Measurements from ENCODE around the gene SEPTIN6. TPM values are rescaled to one million over a fixed set of nuclear protein-coding genes. Genes with fewer than 3 reads are reported as not detected.

SEPTIN6 gene
- total RNA-seq = 10 to 100 TPM in 5 of 7 donors, 1 to 10 TPM in 2; 4.6 to 19.3 (median 13.5) TPM
- polyA plus RNA-seq = 10 to 100 TPM in 1 of 2 donors, 1 to 10 TPM in 1; 6.6 to 37.9 TPM
- long read RNA-seq, donor 1, full-length matches to known transcripts = 68 of 104 reads
- long read RNA-seq, donor 1, partial matches to known transcripts = 29 of 104 reads
- long read RNA-seq, donor 1, other reads (novel, unspliced or antisense) = 7 of 104 reads
- long read RNA-seq, donor 2, full-length matches to known transcripts = 9 of 16 reads
- long read RNA-seq, donor 2, partial matches to known transcripts = 7 of 16 reads
- long read RNA-seq, donor 2, other reads (novel, unspliced or antisense) = 0 of 16 reads
- long read RNA-seq, donor 3, full-length matches to known transcripts = 31 of 34 reads
- long read RNA-seq, donor 3, partial matches to known transcripts = 0 of 34 reads
- long read RNA-seq, donor 3, other reads (novel, unspliced or antisense) = 3 of 34 reads

DNA sequence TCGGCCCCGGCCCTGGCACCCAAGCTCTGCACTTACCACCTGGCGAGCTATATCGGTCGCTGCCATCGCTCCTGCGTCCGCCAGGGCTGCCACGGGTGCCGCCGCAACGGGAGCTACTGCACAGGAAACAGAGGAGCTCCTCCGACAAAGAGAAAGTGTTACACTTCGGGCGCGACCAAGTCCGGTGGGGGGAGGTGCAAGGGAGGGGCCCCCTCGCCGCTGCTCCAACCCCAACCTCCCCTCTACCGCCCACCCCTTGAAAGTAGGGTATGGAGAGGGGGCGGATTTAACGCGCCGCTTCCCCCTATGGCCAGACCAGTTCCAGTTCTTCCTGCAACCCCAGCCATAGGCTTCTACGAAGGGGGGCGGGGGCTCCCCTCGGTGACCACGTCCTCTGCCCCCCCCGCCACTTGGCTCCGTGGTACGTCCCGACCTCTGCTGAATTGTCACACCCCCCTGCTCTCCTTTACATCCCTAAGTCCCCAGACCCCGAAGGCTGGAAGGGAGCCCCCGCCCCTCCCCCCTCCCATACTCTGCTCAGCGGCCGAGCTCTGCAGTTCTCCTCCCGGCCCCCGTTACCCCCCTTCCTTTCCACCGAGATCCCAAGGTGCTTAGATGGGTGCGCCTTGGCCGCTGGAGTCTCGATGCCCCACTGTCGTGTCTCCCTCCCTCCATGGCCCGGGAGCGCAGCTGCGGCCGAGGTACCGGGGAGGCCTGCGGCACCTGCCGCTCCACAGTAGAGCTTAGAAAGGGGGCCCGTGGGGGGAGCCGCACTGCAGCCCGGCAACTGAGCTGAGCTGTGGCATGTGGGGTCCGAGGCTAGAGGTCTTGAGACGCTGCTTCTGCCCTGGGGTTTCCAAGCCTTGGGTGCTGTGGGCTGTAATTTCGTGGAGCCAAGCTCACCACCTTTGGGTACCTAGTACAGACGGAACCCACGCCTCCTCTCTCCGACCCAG lies at the start of gene SEPTIN6:
Gene SEPTIN6, minus strand, starts transcription at position 129 of the 956 bp plus-strand sequence. Its CDS starts 63 bp downstream, at position 66.
- H3K9me3 ChIP-seq = no peaks in the 10 kb centered on the region
- H3K36me3 ChIP-seq = no peaks in the 10 kb centered on the region
- intact Hi-C loops (cut with DNase I) = no loop called here
- no peaks in the 10 kb centered on the region for H3K4me1 ChIP-seq (ENCODE audit: insufficient read depth)
- 30 to 42% (median 37%) methylated on average over 52 to 59 of the region's 59 CpGs for WGBS, 3 donors
- peak within 1 kb of the TSS; percentile 57 for H3K4me3 ChIP-seq
- H3K27ac ChIP-seq = peak within 1 kb of the TSS in 1 of 2 donors; percentile 30
- H3K27me3 ChIP-seq = no peaks in the 10 kb centered on the region
- peak; percentile 45 to 69 (median 61) for DNase-seq
- TF ChIP-seq EP300 (IDR thresholded peaks at IDR 0.05) = no peak
- TF ChIP-seq, protein P1, sequence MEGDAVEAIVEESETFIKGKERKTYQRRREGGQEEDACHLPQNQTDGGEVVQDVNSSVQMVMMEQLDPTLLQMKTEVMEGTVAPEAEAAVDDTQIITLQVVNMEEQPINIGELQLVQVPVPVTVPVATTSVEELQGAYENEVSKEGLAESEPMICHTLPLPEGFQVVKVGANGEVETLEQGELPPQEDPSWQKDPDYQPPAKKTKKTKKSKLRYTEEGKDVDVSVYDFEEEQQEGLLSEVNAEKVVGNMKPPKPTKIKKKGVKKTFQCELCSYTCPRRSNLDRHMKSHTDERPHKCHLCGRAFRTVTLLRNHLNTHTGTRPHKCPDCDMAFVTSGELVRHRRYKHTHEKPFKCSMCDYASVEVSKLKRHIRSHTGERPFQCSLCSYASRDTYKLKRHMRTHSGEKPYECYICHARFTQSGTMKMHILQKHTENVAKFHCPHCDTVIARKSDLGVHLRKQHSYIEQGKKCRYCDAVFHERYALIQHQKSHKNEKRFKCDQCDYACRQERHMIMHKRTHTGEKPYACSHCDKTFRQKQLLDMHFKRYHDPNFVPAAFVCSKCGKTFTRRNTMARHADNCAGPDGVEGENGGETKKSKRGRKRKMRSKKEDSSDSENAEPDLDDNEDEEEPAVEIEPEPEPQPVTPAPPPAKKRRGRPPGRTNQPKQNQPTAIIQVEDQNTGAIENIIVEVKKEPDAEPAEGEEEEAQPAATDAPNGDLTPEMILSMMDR (IDR thresholded peaks at IDR 0.05) = no peak
- no peak for TF ChIP-seq POLR2A (IDR thresholded peaks at IDR 0.05)

DNA sequence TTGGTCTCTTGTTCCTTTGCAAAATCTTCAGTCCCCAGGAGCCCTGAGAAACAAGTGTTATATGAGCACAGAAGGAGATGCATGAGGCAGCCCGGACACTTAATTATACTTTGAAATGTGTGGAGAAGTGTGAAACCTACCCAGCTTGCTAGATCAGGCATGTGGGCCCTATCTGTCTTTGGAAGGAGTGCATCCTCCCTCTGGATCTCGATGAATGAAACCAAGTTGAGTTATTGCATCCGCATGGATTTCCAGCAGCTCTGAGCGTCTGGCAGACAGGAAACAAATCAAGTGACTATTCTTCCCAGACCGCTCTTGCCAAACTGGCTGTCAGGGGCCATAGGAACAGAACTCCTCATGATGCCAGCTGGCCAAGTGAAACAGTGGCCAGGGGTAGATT lies 45.8 kb upstream of the SEPTIN6 start:
- H3K9me3 ChIP-seq = no peaks in the 10 kb centered on the region
- WGBS, 3 donors = 46 to 56% (median 52%) methylated on average over 5 of the region's 5 CpGs
- DNase-seq = no peak
- no peaks in the 10 kb centered on the region for H3K27me3 ChIP-seq
- H3K27ac ChIP-seq = no peak overlapping the region
- no peak for TF ChIP-seq POLR2A (IDR thresholded peaks at IDR 0.05)
- no peak for TF ChIP-seq EP300 (IDR thresholded peaks at IDR 0.05)
- TF ChIP-seq, protein P1 (IDR thresholded peaks at IDR 0.05) = no peak
- intact Hi-C loops (cut with DNase I) = loop anchor here in 2 of 4 donors (10.0 kb wide), 1 partner anchor 224 kb away; no protein-coding TSS in a partner anchor
- H3K36me3 ChIP-seq = no peaks in the 10 kb centered on the region
- H3K4me3 ChIP-seq = no peak overlapping the region
- no peaks in the 10 kb centered on the region for H3K4me1 ChIP-seq (ENCODE audit: insufficient read depth)

DNA sequence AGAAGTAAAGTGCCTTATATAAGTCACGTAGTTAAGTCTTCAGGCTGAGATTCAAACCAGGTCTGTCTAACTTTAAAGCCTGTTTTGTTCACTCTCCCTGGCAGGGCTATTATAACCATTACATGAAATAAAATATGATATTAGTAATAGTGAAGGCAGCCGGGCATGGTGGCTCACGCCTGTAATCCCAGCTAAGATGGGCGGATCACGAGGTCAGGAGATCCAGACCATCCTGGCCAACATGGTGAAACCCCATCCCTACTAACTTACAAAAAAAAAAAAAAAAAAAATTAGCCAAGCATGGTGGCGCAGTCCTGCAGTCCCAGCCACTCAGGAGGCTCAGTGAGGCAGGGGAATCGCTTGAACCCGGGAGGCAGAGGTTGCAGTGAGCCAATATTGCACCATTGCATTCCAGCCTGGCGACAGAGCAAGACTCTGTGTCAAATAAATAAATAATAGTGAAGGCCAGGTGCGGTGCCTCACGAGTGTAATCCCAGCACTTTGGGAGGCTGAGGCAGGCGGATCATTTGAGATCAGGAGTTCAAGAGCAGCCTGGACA lies 43.3 kb upstream of the SEPTIN6 start:
- no peaks in the 10 kb centered on the region for H3K27me3 ChIP-seq
- DNase-seq = no peak
- H3K27ac ChIP-seq = no peak overlapping the region
- TF ChIP-seq POLR2A (IDR thresholded peaks at IDR 0.05) = no peak
- TF ChIP-seq EP300 (IDR thresholded peaks at IDR 0.05) = no peak
- TF ChIP-seq, protein P1 (IDR thresholded peaks at IDR 0.05) = no peak
- H3K36me3 ChIP-seq = no peaks in the 10 kb centered on the region
- no peaks in the 10 kb centered on the region for H3K9me3 ChIP-seq
- H3K4me3 ChIP-seq = no peak overlapping the region
- no peaks in the 10 kb centered on the region for H3K4me1 ChIP-seq (ENCODE audit: insufficient read depth)
- intact Hi-C loops (cut with DNase I) = loop anchor here in 2 of 4 donors (10.0 kb wide), 1 partner anchor 221 kb away; no protein-coding TSS in a partner anchor
- 71 to 76% (median 75%) methylated on average over 12 of the region's 12 CpGs for WGBS, 3 donors

DNA sequence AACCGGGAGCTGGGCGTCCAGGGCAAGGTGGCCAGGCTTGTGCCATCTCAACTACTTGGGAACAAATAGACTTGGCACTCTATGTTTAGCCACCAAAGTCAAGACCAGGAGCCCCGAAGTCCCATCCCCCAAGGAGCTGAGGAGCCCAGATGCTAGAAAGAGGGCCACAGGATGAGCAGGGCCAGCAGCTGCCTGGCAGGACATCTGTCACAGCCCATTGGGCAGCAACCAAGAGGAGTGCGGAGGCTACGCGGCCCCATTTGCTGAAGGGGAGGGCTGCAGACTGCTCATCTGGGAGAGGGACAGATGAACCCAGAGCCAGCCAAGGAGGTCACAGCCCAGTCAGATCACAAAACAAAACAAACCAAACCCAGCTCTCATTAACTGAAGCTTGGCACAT lies 42.5 kb upstream of the SEPTIN6 start:
- Histone ChIP-seq H3K4me1 (ENCODE audit: insufficient read depth) (no peaks in the 10 kb centered on the region), H3K27me3 (no peaks in the 10 kb centered on the region), H3K9me3 (no peaks in the 10 kb centered on the region), H3K4me3 (no peak overlapping the region), H3K36me3 (no peaks in the 10 kb centered on the region), H3K27ac (no peak overlapping the region)
- TF ChIP-seq, protein P1 (IDR thresholded peaks at IDR 0.05) = no peak
- no peak for TF ChIP-seq EP300 (IDR thresholded peaks at IDR 0.05)
- TF ChIP-seq POLR2A (IDR thresholded peaks at IDR 0.05) = no peak
- intact Hi-C loops (cut with DNase I) = loop anchor here in 2 of 4 donors (10.0 kb wide), 1 partner anchor 221 kb away; no protein-coding TSS in a partner anchor
- 81 to 82% (median 81%) methylated on average over 6 of the region's 6 CpGs for WGBS, 3 donors
- DNase-seq = no peak
